HCT116 (cell line): ENCODE measurements around the gene PRELID2. TPM values are rescaled to one million over a fixed set of nuclear protein-coding genes. Genes with fewer than 3 reads are reported as not detected.
A peak's percentile ranks its signal among the peaks of the same experiment; 100 is the strongest.

Source experiments
- ATAC-seq: fragments of 200-7000 bp; cut with Tn5 transposase; 2 replicates; pipeline ENCODE4 v1.9.1; 2020; ENCODE audit warnings: mild to moderate bottlenecking, moderate library complexity
- BruUV-seq: library from RNA; stranded (reverse); fragments of 400-500 nt; replicated peaks from 2 replicates; lab custom pipeline; 2021; lab: Mats Ljungman, UMichigan
- CTCF ChIA-PET: fragments of 300-600 bp; sonication (Branson Sonifier 250); formaldehyde crosslinking; loops from one replicate; lab custom pipeline; 2021; ENCODE audit warnings: antibody characterized with exemption; lab: Charles Lee
- POLR2A ChIA-PET: fragments of 300-600, 350-600 bp; sonication (Branson Sonifier 250); formaldehyde crosslinking; loops from one replicate; lab custom pipeline; 2021; ENCODE audit warnings: antibody characterized with exemption; lab: Charles Lee
- RAD21 ChIA-PET, 2 experiments: fragments of 300-600 bp; sonication (Branson Sonifier 250); formaldehyde crosslinking; loops; one replicate each; lab custom pipeline; 2023; ENCODE audit warnings: low total read pairs in 2 of 2; ENCODE audit not compliant: uncharacterized antibody in 2 of 2, unreplicated experiment in 2 of 2, low non-redundant PET in 1 of 2; lab: Charles Lee
- DNase-seq: peaks from one replicate; pipeline ENCODE4 v3.0.0-alpha.2; 2010; ENCODE audit warnings: low read depth, low spot score
- H2AFZ ChIP-seq: fragments of 200-600 bp; shearing (Covaris generic), sonication (generic); 2 replicates; pipeline ENCODE4 v1.6.1; 2017; ENCODE audit warnings: low read depth, mixed run types, mixed read lengths, antibody characterized with exemption, low read length; ENCODE audit not compliant: poor library complexity, severe bottlenecking
- H3K27ac ChIP-seq: 2 replicates; pipeline ENCODE4 v1.5.1; 2012; ENCODE audit warnings: low read depth, low read length
- H3K27me3 ChIP-seq: fragments of 200-600 bp; sonication (generic); 2 replicates; pipeline ENCODE4 v1.6.1; 2016; ENCODE audit warnings: mixed run types, low read length, mixed read lengths; ENCODE audit not compliant: insufficient read depth
- H3K36me3 ChIP-seq, 2 experiments: fragments of 200-500 bp in 1 of 2; fragments of 200-600 bp in 1 of 2; sonication (Bioruptor generic) in 1 of 2; sonication (generic) in 1 of 2; 2 replicates each; pipeline versions ENCODE4 v1.5.1 to v1.6.1; 2014 to 2016; ENCODE audit warnings: low read length in 2 of 2, inconsistent platforms in 1 of 2, mixed read lengths in 1 of 2, mixed run types in 1 of 2; ENCODE audit not compliant: insufficient read depth in 2 of 2, control insufficient read depth in 1 of 2
- H3K4me1 ChIP-seq, 2 experiments: fragments of 200-600 bp in 1 of 2; sonication (generic) in 1 of 2; 2 replicates each; pipeline versions ENCODE4 v1.5.1 to v1.6.1; 2012 to 2017; ENCODE audit warnings: low read length in 2 of 2, inconsistent platforms in 1 of 2, mild to moderate bottlenecking in 1 of 2, mixed read lengths in 1 of 2, mixed run types in 1 of 2, moderate library complexity in 1 of 2; ENCODE audit not compliant: insufficient read depth in 2 of 2, control insufficient read depth in 1 of 2
- H3K4me2 ChIP-seq: fragments of 200-600 bp; sonication (generic); 2 replicates; pipeline ENCODE4 v1.6.1; 2017; ENCODE audit warnings: mixed run types, low read length, mixed read lengths
- H3K4me3 ChIP-seq, 2 experiments: fragments of 200-600 bp in 1 of 2; sonication (generic) in 1 of 2; replicated peaks in 1 of 2; 2 replicates each; pipeline ENCODE4 v1.5.1; 2011 to 2016; ENCODE audit warnings: low read length in 2 of 2, control low read depth in 1 of 2, low read depth in 1 of 2, mild to moderate bottlenecking in 1 of 2, mixed read lengths in 1 of 2, mixed run types in 1 of 2
- H3K79me2 ChIP-seq: fragments of 200-600 bp; sonication (generic); 2 replicates; pipeline ENCODE4 v1.6.1; 2017; ENCODE audit warnings: mild to moderate bottlenecking, mixed run types, low read length, moderate library complexity, mixed read lengths; ENCODE audit not compliant: insufficient read depth
- H3K9ac ChIP-seq: fragments of 200-600 bp; sonication (generic); 2 replicates; pipeline ENCODE4 v1.6.1; 2016; ENCODE audit warnings: low read length, mixed read lengths
- H3K9me2 ChIP-seq: fragments of 200-600 bp; sonication (generic), shearing (Covaris generic); 2 replicates; pipeline ENCODE4 v1.6.1; 2017; ENCODE audit warnings: mixed run types, mild to moderate bottlenecking, moderate library complexity; ENCODE audit not compliant: insufficient read depth
- H3K9me3 ChIP-seq, 2 experiments: fragments of 200-500 bp in 1 of 2; fragments of 200-600 bp in 1 of 2; sonication (Bioruptor generic) in 1 of 2; sonication (generic) in 1 of 2; 2 replicates each; pipeline ENCODE4 v1.6.1; 2014 to 2017; ENCODE audit warnings: low read length in 2 of 2, mixed read lengths in 2 of 2, inconsistent platforms in 1 of 2, low read depth in 1 of 2, mild to moderate bottlenecking in 1 of 2, mixed run types in 1 of 2, moderate library complexity in 1 of 2; ENCODE audit not compliant: control insufficient read depth in 1 of 2, insufficient read depth in 1 of 2
- H4K20me1 ChIP-seq: fragments of 200-600 bp; sonication (generic), shearing (Covaris generic); 2 replicates; pipeline ENCODE4 v1.6.1; 2017; ENCODE audit warnings: mixed run types, mild to moderate bottlenecking, moderate library complexity; ENCODE audit not compliant: insufficient read depth
- ATF3 ChIP-seq: IDR thresholded peaks from 2 replicates; pipeline ENCODE4 v1.6.1; 2012
- CBX3 ChIP-seq: IDR thresholded peaks from 2 replicates; pipeline ENCODE4 v1.6.1; 2012; ENCODE audit warnings: low read depth
- CTCF ChIP-seq, 3 experiments: fragments of 200-600 bp in 1 of 3; sonication (generic) in 1 of 3; IDR thresholded peaks in 2 of 3; conservative IDR thresholded peaks in 1 of 3; 2 replicates each; pipeline ENCODE4 v1.5.1; 2012 to 2017; ENCODE audit warnings: low read depth in 2 of 3, low read length in 2 of 3, antibody characterized with exemption in 1 of 3, borderline replicate concordance in 1 of 3, control low read depth in 1 of 3, mild to moderate bottlenecking in 1 of 3, mixed read lengths in 1 of 3, mixed run types in 1 of 3, moderate library complexity in 1 of 3; ENCODE audit not compliant: insufficient read depth in 1 of 3
- EGR1 ChIP-seq: IDR thresholded peaks from 2 replicates; pipeline ENCODE4 v1.6.1; 2012; ENCODE audit warnings: low read depth
- ELF1 ChIP-seq: IDR thresholded peaks from 2 replicates; pipeline ENCODE4 v1.6.1; 2012; ENCODE audit warnings: low read depth, borderline replicate concordance
- EZH2 ChIP-seq: fragments of 200-600 bp; sonication (generic); IDR thresholded peaks from 2 replicates; pipeline ENCODE4 v1.6.1; 2017; ENCODE audit warnings: antibody characterized with exemption, mixed run types
- FOSL1 ChIP-seq: IDR thresholded peaks from 2 replicates; pipeline ENCODE4 v1.6.1; 2012; ENCODE audit warnings: low read depth
- JUND ChIP-seq: IDR thresholded peaks from 2 replicates; pipeline ENCODE4 v1.6.1; 2012
- POLR2A ChIP-seq: IDR thresholded peaks from 2 replicates; pipeline ENCODE4 v1.7.0; 2011; ENCODE audit warnings: borderline replicate concordance; ENCODE audit not compliant: insufficient read depth, insufficient read length; ENCODE audit errors: extremely low read depth
- POLR2AphosphoS5 ChIP-seq: IDR thresholded peaks from 2 replicates; pipeline ENCODE4 v1.6.1; 2011; ENCODE audit warnings: mild to moderate bottlenecking, low read depth, low read length, moderate library complexity
- SIN3A ChIP-seq: IDR thresholded peaks from 2 replicates; pipeline ENCODE4 v1.6.1; 2012; ENCODE audit warnings: low read depth
- SP1 ChIP-seq: IDR thresholded peaks from 2 replicates; pipeline ENCODE4 v1.6.1; 2012; ENCODE audit warnings: low read depth
- TCF7L2 ChIP-seq: IDR thresholded peaks from 2 replicates; pipeline ENCODE4 v1.7.0; 2011; ENCODE audit warnings: borderline replicate concordance, inconsistent platforms; ENCODE audit not compliant: insufficient read depth, insufficient read length; ENCODE audit errors: extremely low read depth
- YY1 ChIP-seq: IDR thresholded peaks from 2 replicates; pipeline ENCODE4 v1.6.1; 2011; ENCODE audit warnings: low read length, low read depth, moderate library complexity, mild to moderate bottlenecking; ENCODE audit not compliant: insufficient replicate concordance; ENCODE audit errors: extremely low read depth
- ZBTB33 ChIP-seq: IDR thresholded peaks from 2 replicates; pipeline ENCODE4 v1.6.1; 2011; ENCODE audit warnings: mild to moderate bottlenecking, low read length, moderate library complexity; ENCODE audit not compliant: insufficient replicate concordance; ENCODE audit errors: extremely low read depth
- intact Hi-C: fragments of 100-400 bp; cut with micrococcal nuclease; formaldehyde crosslinking; loops from 2 replicates; pipeline ENCODE4 v1.10.0; 2022
- total RNA-seq: library from RNA; stranded (reverse); gene quantifications from one replicate; pipeline ENCODE4 v1.2.1, GENCODE V29; 2021; ENCODE audit not compliant: unreplicated experiment

PRELID2 gene
- total RNA-seq, 1 experiment from 2014 or later, result 20.1 TPM

GRCh38 chr5:145855763-145856267 lies 20.7 kb upstream of the PRELID2 start:
- no TSS peak for BruUV-seq
- intact Hi-C loops, result no loop called here
- ChIA-PET CTCF (interaction anchor here (0.8 kb wide), 1 partner anchor 11 kb away, joined by 4 read pairs; no protein-coding TSS in a partner anchor), POLR2A (no interaction called here), RAD21 (no interaction called here)
- peak overlapping the region; percentile 86 for H2AFZ ChIP-seq
- no peaks in the 10 kb centered on the region for H3K9me2 ChIP-seq
- no peak overlapping the region for H3K27ac ChIP-seq
- no peaks in the 10 kb centered on the region for H3K79me2 ChIP-seq
- DNase-seq (no peak), ATAC-seq (no peak)
- no peak overlapping the region for H3K4me3 ChIP-seq
- no peaks in the 10 kb centered on the region for H4K20me1 ChIP-seq
- H3K9me3 ChIP-seq, result no peaks in the 10 kb centered on the region
- H3K4me1 ChIP-seq, result peaks cover 12 to 28% of the 10 kb centered on the region in 2 experiments
- H3K9ac ChIP-seq, result no peak overlapping the region
- H3K4me2 ChIP-seq, result no peak overlapping the region
- no peak for TF ChIP-seq EGR1
- H3K27me3 ChIP-seq, result no peaks in the 10 kb centered on the region
- no peaks in the 10 kb centered on the region for H3K36me3 ChIP-seq

GRCh38 chr5:145854651-145855258 lies 19.6 kb upstream of the PRELID2 start:
- no peaks in the 10 kb centered on the region for H3K27me3 ChIP-seq
- no TSS peak for BruUV-seq
- H4K20me1 ChIP-seq, result no peaks in the 10 kb centered on the region
- intact Hi-C loops, result no loop called here
- ChIA-PET POLR2A (no interaction called here), RAD21 (no interaction called here), CTCF (no interaction called here)
- H3K27ac ChIP-seq, result peak overlapping the region; percentile 9; the same call in 1 of the 2 replicates
- peak overlapping the region; percentile 11 for H3K9ac ChIP-seq
- ATAC-seq (peak; percentile 93), DNase-seq (peak; percentile 77)
- no peaks in the 10 kb centered on the region for H3K9me3 ChIP-seq
- no peaks in the 10 kb centered on the region for H3K36me3 ChIP-seq
- peak overlapping the region in 1 of 2 experiments; percentile 27; a peak in 2 of 4 replicates for H3K4me3 ChIP-seq
- no peaks in the 10 kb centered on the region for H3K79me2 ChIP-seq
- peaks cover 12 to 29% of the 10 kb centered on the region in 2 experiments for H3K4me1 ChIP-seq
- H2AFZ ChIP-seq, result peak overlapping the region; percentile 86
- H3K4me2 ChIP-seq, result peak overlapping the region; percentile 70
- no peaks in the 10 kb centered on the region for H3K9me2 ChIP-seq
- TF ChIP-seq SP1 (peak; percentile 84), POLR2A (no peak), ELF1 (no peak), SIN3A (no peak), POLR2AphosphoS5 (peak; percentile 40; the same call in 1 of the 2 replicates), JUND (peak; percentile 89), EZH2 (no peak), ATF3 (no peak), ZBTB33 (no peak), FOSL1 (peak; percentile 87), YY1 (no peak), EGR1 (no peak), CTCF (IDR thresholded peaks at IDR 0.05 in 2 of 3, conservative IDR thresholded peaks at IDR 0.05 in 1 of 3; ENCODE audit: borderline replicate concordance in 1 of 3, insufficient read depth in 1 of 3, low read depth in 2 of 3, low read length in 2 of 3) (no peak), CBX3 (peak; percentile 84; the same call in 1 of the 2 replicates), TCF7L2 (peak; percentile 22)
